H9 (cell line): ENCODE data around the gene JUNB. TPM values are rescaled to one million over a fixed set of nuclear protein-coding genes. Genes with fewer than 3 reads are reported as not detected.

ENCODE experiments used
- DNase-seq: peaks from one replicate; pipeline ENCODE4 v3.0.0-alpha.2; 2017
- H2AFZ ChIP-seq: one replicate; pipeline ENCODE4 v1.6.1; 2013; ENCODE audit warnings: mild to moderate bottlenecking, low read length, control low read depth, moderate library complexity
- H2AK5ac ChIP-seq: 2 replicates; pipeline ENCODE4 v1.6.1; 2013; ENCODE audit warnings: low read length, control low read depth, mixed read lengths; ENCODE audit not compliant: insufficient read length
- H2BK120ac ChIP-seq: one replicate; pipeline ENCODE4 v1.6.1; 2013; ENCODE audit warnings: low read depth, mild to moderate bottlenecking, low read length, control low read depth, inconsistent platforms; ENCODE audit not compliant: poor library complexity, severe bottlenecking
- H2BK12ac ChIP-seq: 2 replicates; pipeline ENCODE4 v1.6.1; 2013; ENCODE audit warnings: low read length, control low read depth, mixed read lengths, low read depth; ENCODE audit not compliant: insufficient read length
- H2BK15ac ChIP-seq: 2 replicates; pipeline ENCODE4 v1.6.1; 2013; ENCODE audit warnings: low read depth, low read length, control low read depth
- H2BK20ac ChIP-seq: one replicate; pipeline ENCODE4 v1.6.1; 2013; ENCODE audit warnings: low read depth, mild to moderate bottlenecking, low read length, control low read depth, inconsistent platforms; ENCODE audit not compliant: poor library complexity, severe bottlenecking
- H2BK5ac ChIP-seq: 2 replicates; pipeline ENCODE4 v1.6.1; 2013; ENCODE audit warnings: low read length, control low read depth, mixed read lengths; ENCODE audit not compliant: insufficient read length
- H3K14ac ChIP-seq: 2 replicates; pipeline ENCODE4 v1.6.1; 2013; ENCODE audit warnings: low read length, control low read depth; ENCODE audit not compliant: insufficient read depth
- H3K18ac ChIP-seq: 2 replicates; pipeline ENCODE4 v1.6.1; 2013; ENCODE audit warnings: low read depth, mild to moderate bottlenecking, mixed read lengths, low read length, control low read depth; ENCODE audit not compliant: insufficient read length
- H3K23ac ChIP-seq: 2 replicates; pipeline ENCODE4 v1.6.1; 2013; ENCODE audit warnings: low read length, control low read depth, mixed read lengths, low read depth; ENCODE audit not compliant: insufficient read length
- H3K23me2 ChIP-seq: 2 replicates; pipeline ENCODE4 v1.6.1; 2013; ENCODE audit warnings: low read depth, mild to moderate bottlenecking, mixed read lengths, low read length, control low read depth; ENCODE audit not compliant: insufficient read length, poor library complexity, severe bottlenecking
- H3K27ac ChIP-seq: 2 replicates; pipeline ENCODE4 v1.5.1; 2013; ENCODE audit warnings: low read length, control low read depth, mixed read lengths, low read depth; ENCODE audit not compliant: insufficient read length
- H3K27me3 ChIP-seq: 2 replicates; pipeline ENCODE4 v1.6.1; 2013; ENCODE audit warnings: low read length, control low read depth, inconsistent platforms; ENCODE audit not compliant: insufficient read depth
- H3K4ac ChIP-seq: 2 replicates; pipeline ENCODE4 v1.6.1; 2013; ENCODE audit warnings: low read depth, mild to moderate bottlenecking, control low read depth, inconsistent platforms, low read length, moderate library complexity
- H3K4me1 ChIP-seq: 2 replicates; pipeline ENCODE4 v1.6.1; 2013; ENCODE audit warnings: low read length, control low read depth, inconsistent platforms; ENCODE audit not compliant: insufficient read depth
- H3K4me2 ChIP-seq: 2 replicates; pipeline ENCODE4 v1.6.1; 2013; ENCODE audit warnings: low read length, control low read depth, mixed read lengths; ENCODE audit not compliant: insufficient read length, insufficient read depth
- H3K56ac ChIP-seq: 2 replicates; pipeline ENCODE4 v1.6.1; 2013; ENCODE audit warnings: low read depth, mild to moderate bottlenecking, mixed read lengths, low read length, control low read depth; ENCODE audit not compliant: insufficient read length
- H3K79me1 ChIP-seq: 2 replicates; pipeline ENCODE4 v1.6.1; 2013; ENCODE audit warnings: low read depth, mild to moderate bottlenecking, moderate library complexity, low read length, control low read depth, inconsistent platforms; ENCODE audit not compliant: insufficient read depth, poor library complexity, severe bottlenecking
- H3K79me2 ChIP-seq: 2 replicates; pipeline ENCODE4 v1.6.1; 2013; ENCODE audit warnings: low read length, control low read depth, inconsistent platforms; ENCODE audit not compliant: insufficient read depth
- H3K9ac ChIP-seq: 2 replicates; pipeline ENCODE4 v1.6.1; 2013; ENCODE audit warnings: low read length, control low read depth, mixed read lengths; ENCODE audit not compliant: insufficient read length; ENCODE audit errors: extremely low read depth
- H3K9me3 ChIP-seq: one replicate; pipeline ENCODE4 v1.6.1; 2013; ENCODE audit warnings: low read depth, low read length, inconsistent platforms; ENCODE audit not compliant: control insufficient read depth
- H3T11ph ChIP-seq: one replicate; pipeline ENCODE4 v1.6.1; 2013; ENCODE audit warnings: mild to moderate bottlenecking, low read length, control low read depth, inconsistent platforms
- H4K20me1 ChIP-seq: one replicate; pipeline ENCODE4 v1.6.1; 2013; ENCODE audit not compliant: control insufficient read depth, insufficient read length, insufficient read depth
- H4K5ac ChIP-seq: 2 replicates; pipeline ENCODE4 v1.6.1; 2013; ENCODE audit warnings: low read depth, mild to moderate bottlenecking, mixed read lengths, low read length, control low read depth; ENCODE audit not compliant: insufficient read length
- H4K8ac ChIP-seq: replicated peaks from 2 replicates; pipeline ENCODE4 v1.6.1; 2013; ENCODE audit warnings: low read length, control low read depth, mixed read lengths, low read depth; ENCODE audit not compliant: insufficient read length
- H4K91ac ChIP-seq: 2 replicates; pipeline ENCODE4 v1.6.1; 2013; ENCODE audit warnings: low read depth, mild to moderate bottlenecking, moderate library complexity, mixed read lengths, low read length, control low read depth; ENCODE audit not compliant: insufficient read length
- H3K27ac Mint-ChIP-seq, 3 experiments: 2 replicates in 2 of 3; 3 replicates in 1 of 3; pipeline ENCODE4 v1.8.0; 2020 to 2021; ENCODE audit warnings: mixed read lengths in 3 of 3, mild to moderate bottlenecking in 1 of 3, moderate library complexity in 1 of 3
- H3K27me3 Mint-ChIP-seq: 2 replicates; pipeline ENCODE4 v1.8.0; 2021; ENCODE audit warnings: low read depth, mild to moderate bottlenecking, moderate library complexity, mixed read lengths
- H3K36me3 Mint-ChIP-seq, 3 experiments: 2 replicates in 2 of 3; 3 replicates in 1 of 3; pipeline ENCODE4 v1.8.0; 2020 to 2021; ENCODE audit warnings: low read depth in 3 of 3, mixed read lengths in 3 of 3; ENCODE audit not compliant: insufficient read depth in 1 of 3
- H3K4me1 Mint-ChIP-seq, 2 experiments: 2 replicates each; pipeline ENCODE4 v1.8.0; 2020; ENCODE audit warnings: mixed read lengths in 2 of 2
- H3K4me3 Mint-ChIP-seq, 2 experiments: 2 replicates in 1 of 2; 3 replicates in 1 of 2; pipeline ENCODE4 v1.8.0; 2020 to 2021; ENCODE audit warnings: mild to moderate bottlenecking in 2 of 2, mixed read lengths in 2 of 2, moderate library complexity in 1 of 2
- H3K9me3 Mint-ChIP-seq, 2 experiments: 2 replicates in 1 of 2; 3 replicates in 1 of 2; pipeline ENCODE4 v1.8.0; 2020; ENCODE audit warnings: mild to moderate bottlenecking in 2 of 2, mixed read lengths in 2 of 2, moderate library complexity in 1 of 2
- CTCF ChIP-seq: fragments of 200-600 bp; sonication (generic); conservative IDR thresholded peaks from 3 replicates; pipeline ENCODE4 v1.8.0; 2021; ENCODE audit warnings: antibody characterized with exemption, mild to moderate bottlenecking
- WGBS: extraction: QIAGEN DNeasy Blood & Tissue Kit; methylation state at CpG from one replicate; pipeline ENCODE4 v1.1.7; 2013; ENCODE audit warnings: missing lambda C conversion rate, low lambda C conversion rate, mixed read lengths; ENCODE audit not compliant: insufficient read length; ENCODE audit errors: extremely low coverage; 5-methylcytosine and 5-hydroxymethylcytosine counted together
- total RNA-seq: library from RNA; stranded (reverse); gene quantifications from 2 replicates; pipeline ENCODE4 v1.2.1, GENCODE V29; 2021

JUNB gene
- total RNA-seq, 1 experiment from 2014 or later: 15.9 TPM

- Histone ChIP-seq H3K18ac (no peak overlapping the region), H3K27me3 (no peaks in the 10 kb centered on the region), H2BK20ac (no peak overlapping the region), H2AFZ (no peak overlapping the region), H4K91ac (no peak overlapping the region), H3K4ac (no peak overlapping the region), H4K5ac (no peak overlapping the region), H3K4me1 (no peaks in the 10 kb centered on the region; the same call in 1 of the 2 replicates), H3T11ph (no peak overlapping the region), H2BK15ac (no peak overlapping the region), H2BK12ac (no peak overlapping the region), H2AK5ac (no peak overlapping the region), H3K9ac (no peak overlapping the region), H2BK120ac (no peak overlapping the region), H3K23ac (no peak overlapping the region), H3K4me2 (no peak overlapping the region), H3K79me1 (peaks cover 4% of the 10 kb centered on the region), H3K56ac (no peak overlapping the region), H3K14ac (no peak overlapping the region), H4K8ac (no peak overlapping the region), H3K27ac (no peak overlapping the region), H2BK5ac (no peak overlapping the region), H4K20me1 (no peaks in the 10 kb centered on the region), H3K9me3 (no peaks in the 10 kb centered on the region), H3K79me2 (no peaks in the 10 kb centered on the region), H3K23me2 (peaks cover 29% of the 10 kb centered on the region)
- Mint-ChIP-seq H3K27me3 (peaks cover 2% of the 10 kb centered on the region), H3K9me3 (no peaks in the 10 kb centered on the region), H3K4me1 (peaks cover 23 to 25% of the 10 kb centered on the region in 2 experiments), H3K4me3 (peak overlapping the region in 1 of 2 experiments; percentile 67; a peak in 2 of 5 replicates), H3K36me3 (peaks cover 11 to 44% (median 35%) of the 10 kb centered on the region in 3 experiments; a peak in 6 of 7 replicates), H3K27ac (peak overlapping the region; percentile 62 to 84 (median 81); a peak in 4 of 7 replicates)
- DNase-seq: peak; percentile 90
- WGBS: no CpG with 5 or more reads among the region's 18 CpGs
- peak; percentile 96 for TF ChIP-seq CTCF
These were observed 5.1 kb downstream of the JUNB start for GRCh38 chr19:12796146-12797071.
